AG09309 (cell line): ENCODE results near the gene ZDHHC19.

Experiments used
- DNase-seq: peaks from one replicate; pipeline ENCODE4 v3.0.0-alpha.2; 2010; ENCODE audit warnings: low read depth
- H3K4me3 ChIP-seq: 2 replicates; pipeline ENCODE4 v1.5.1; 2011; ENCODE audit warnings: mild to moderate bottlenecking, low read depth, low read length, moderate library complexity; ENCODE audit not compliant: control insufficient read depth
- TF ChIP-seq, protein P1 (sequence below): IDR thresholded peaks from 2 replicates; pipeline ENCODE4 v1.5.1; 2011; ENCODE audit warnings: mild to moderate bottlenecking, low read depth, low read length, inconsistent platforms; ENCODE audit not compliant: insufficient read depth, control insufficient read depth; ENCODE audit errors: missing control alignments

Gene ZDHHC19

DNA sequence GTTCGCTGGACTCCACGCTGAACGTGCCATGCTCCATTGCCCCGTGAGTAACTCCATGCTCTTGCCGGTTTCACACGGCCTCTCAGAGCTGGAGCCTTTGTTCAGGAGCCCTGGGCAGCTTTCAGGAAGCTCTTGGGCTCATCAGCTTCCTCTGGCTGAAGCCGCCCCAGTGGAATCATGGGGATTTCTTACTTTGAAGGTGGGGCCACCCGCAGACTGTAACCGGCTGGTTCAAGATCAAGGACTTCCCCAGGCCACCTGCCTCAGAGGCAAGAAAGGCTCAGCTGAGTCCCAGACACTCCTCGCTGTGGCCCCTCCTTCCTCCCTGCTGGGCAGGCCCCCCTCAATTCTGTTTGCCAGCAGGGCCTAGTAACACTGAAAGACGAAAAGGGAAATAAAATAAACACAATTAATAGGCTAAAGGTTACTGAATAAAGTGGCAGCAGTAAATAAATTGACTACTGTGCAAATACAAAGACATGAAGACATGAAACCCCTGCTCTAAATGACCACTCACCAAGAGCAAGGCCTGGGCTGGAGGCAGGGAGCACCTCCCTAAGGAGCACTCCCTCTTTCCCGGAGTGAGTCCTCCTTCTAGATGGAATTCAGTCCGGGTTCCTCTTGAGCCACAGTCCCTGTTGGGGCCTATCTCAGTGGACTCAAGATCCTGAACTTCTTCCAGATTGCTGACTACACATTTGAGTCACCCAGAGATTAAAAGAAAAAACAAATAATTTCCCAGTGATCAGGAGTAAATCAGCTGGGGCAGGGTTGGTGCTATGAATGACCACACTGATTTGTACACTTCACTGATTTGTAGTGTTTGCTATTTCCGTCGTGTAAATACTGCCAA lies 51.0 kb downstream of the ZDHHC19 start:
- TF ChIP-seq, protein P1, sequence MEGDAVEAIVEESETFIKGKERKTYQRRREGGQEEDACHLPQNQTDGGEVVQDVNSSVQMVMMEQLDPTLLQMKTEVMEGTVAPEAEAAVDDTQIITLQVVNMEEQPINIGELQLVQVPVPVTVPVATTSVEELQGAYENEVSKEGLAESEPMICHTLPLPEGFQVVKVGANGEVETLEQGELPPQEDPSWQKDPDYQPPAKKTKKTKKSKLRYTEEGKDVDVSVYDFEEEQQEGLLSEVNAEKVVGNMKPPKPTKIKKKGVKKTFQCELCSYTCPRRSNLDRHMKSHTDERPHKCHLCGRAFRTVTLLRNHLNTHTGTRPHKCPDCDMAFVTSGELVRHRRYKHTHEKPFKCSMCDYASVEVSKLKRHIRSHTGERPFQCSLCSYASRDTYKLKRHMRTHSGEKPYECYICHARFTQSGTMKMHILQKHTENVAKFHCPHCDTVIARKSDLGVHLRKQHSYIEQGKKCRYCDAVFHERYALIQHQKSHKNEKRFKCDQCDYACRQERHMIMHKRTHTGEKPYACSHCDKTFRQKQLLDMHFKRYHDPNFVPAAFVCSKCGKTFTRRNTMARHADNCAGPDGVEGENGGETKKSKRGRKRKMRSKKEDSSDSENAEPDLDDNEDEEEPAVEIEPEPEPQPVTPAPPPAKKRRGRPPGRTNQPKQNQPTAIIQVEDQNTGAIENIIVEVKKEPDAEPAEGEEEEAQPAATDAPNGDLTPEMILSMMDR, result no peak
- DNase-seq, result peak; percentile 58

DNA sequence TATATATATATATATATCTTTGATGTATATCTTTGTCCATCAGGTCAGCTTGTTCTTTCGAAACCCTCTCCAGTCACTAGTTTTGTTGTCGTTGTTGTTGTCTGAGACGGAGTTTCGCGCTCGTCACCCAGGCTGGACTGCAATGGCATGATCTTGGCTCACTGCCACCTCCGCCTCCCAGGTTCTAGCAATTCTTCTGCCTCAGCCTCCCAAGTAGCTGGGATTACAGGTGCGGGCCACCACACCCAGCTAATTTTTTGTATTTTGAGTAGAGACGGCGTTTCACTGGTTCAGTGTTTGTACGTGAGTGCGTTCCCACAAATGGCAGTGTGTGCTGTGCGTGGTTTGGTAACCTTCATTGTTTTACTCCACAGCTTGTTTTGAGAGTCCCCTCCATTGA lies 51.7 kb downstream of the ZDHHC19 start:
- DNase-seq, result no peak
- TF ChIP-seq, protein P1, result no peak
- no peak overlapping the region for H3K4me3 ChIP-seq

More for the DNA sequence above, 51.0 kb downstream of the ZDHHC19 start:
- no peak overlapping the region for H3K4me3 ChIP-seq

DNA sequence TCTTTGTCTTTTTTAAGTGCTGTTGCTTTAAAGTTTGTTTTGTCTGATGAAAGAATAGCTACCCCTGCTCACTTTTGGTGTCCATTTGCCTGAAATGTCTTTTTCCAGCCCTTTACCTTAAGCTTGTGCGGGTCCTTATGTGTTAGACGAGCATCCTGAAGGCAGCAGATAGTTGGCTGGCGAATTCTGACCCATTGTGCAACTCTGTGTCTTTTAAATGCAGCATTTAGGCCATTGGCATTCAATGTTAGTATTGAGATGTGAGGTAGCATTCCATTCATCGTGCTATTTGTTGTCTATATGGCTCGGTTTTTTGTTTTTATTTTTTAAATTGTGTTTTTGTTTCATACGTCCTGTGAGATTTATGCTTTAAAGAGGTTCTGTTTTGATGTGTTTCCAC lies 55.0 kb downstream of the ZDHHC19 start:
- TF ChIP-seq, protein P1, result no peak
- H3K4me3 ChIP-seq, result no peak overlapping the region
- DNase-seq, result no peak

DNA sequence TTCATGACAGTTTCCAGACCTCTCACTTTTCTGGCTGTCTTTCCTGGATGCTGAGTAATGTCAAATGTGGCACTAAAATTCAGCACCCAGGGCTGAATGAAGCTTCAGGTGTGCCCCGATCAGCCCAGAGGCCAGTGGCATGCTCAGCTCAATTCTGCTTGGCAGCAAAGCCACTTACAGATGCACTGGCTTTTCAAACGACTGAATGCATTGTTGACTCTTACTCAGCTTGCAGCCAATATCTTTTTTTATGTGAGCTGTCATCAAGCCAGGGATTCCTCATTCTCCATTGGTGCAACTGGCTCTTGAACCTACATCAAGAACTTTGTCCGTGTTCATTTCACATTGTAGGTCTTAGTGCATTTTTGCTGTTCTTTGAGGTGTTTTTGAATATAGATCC lies 60.7 kb downstream of the ZDHHC19 start:
- DNase-seq, result no peak
- TF ChIP-seq, protein P1, result no peak
- no peak overlapping the region for H3K4me3 ChIP-seq

DNA sequence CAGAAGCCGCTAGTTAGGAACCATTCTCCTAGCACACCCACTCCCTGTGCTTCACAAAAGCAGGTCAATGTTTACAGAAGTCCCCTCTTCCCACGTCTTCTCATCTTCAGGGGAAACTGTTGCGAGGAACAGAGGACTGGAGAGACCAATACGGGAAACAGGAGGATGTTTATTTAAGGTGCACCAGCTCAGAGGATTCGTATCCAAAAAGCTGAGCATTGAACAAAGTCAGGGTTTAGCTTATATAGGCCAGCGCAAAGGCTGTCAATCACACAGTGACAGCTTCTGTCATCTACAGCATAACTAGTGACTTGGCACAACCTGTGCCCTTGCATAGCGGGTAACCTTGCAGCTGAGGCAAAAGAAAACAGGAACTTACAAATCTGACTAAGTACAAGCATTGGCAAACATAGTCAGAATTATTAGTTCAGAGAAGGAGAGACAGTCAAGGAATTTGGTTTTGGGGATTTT lies 61.3 kb downstream of the ZDHHC19 start:
- no peak for DNase-seq
- TF ChIP-seq, protein P1, result no peak
- H3K4me3 ChIP-seq, result no peak overlapping the region

DNA sequence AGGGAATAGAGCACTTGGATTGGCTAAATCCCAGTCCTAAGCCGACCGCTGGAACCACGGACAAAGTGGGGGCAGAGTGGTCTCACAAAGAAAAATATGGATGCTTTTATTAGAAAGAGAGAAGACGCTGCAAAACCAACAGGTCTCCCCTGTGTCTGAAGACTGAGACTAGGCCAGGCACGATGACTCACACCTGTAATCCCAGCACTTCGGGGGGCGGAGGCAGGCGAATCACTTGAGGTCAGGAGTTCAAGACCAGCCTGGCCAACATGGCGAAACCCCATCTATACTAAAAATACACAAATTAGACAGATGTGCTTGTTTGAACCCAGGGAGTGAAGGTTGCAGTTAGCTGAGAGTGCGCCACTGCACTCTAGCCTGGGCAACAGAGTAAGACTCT lies 61.8 kb downstream of the ZDHHC19 start:
- H3K4me3 ChIP-seq, result no peak overlapping the region
- DNase-seq, result no peak
- TF ChIP-seq, protein P1, result no peak
